WTC11 (cell line): ENCODE measurements around the gene CTSA. TPM values are rescaled to one million over a fixed set of nuclear protein-coding genes. Genes with fewer than 3 reads are reported as not detected.

Experiments used
- ATAC-seq: fragments of 200-7000 bp; cut with Tn5 transposase; 2 replicates; pipeline ENCODE4 v1.10.0; 2021; ENCODE audit warnings: mild to moderate bottlenecking, moderate library complexity
- CTCF ChIA-PET: fragments of 300-600 bp; sonication (Branson Sonifier 250); formaldehyde crosslinking; loops from one replicate; lab custom pipeline; 2021; ENCODE audit warnings: antibody characterized with exemption; lab: Charles Lee
- POLR2A ChIA-PET: fragments of 350-600 bp; sonication (Branson Sonifier 250); formaldehyde crosslinking; loops from one replicate; lab custom pipeline; 2021; ENCODE audit warnings: antibody characterized with exemption; lab: Charles Lee
- DNase-seq: peaks from one replicate; pipeline ENCODE4 v3.0.0; 2021; ENCODE audit warnings: low spot score
- H3K27ac Mint-ChIP-seq: 2 replicates; pipeline ENCODE4 v1.8.0; 2021; ENCODE audit warnings: mixed read lengths
- H3K27me3 Mint-ChIP-seq: 2 replicates; pipeline ENCODE4 v1.8.0; 2021; ENCODE audit warnings: low read depth, mild to moderate bottlenecking, moderate library complexity, mixed read lengths
- H3K36me3 Mint-ChIP-seq: 2 replicates; pipeline ENCODE4 v1.8.0; 2021; ENCODE audit warnings: mixed read lengths
- H3K4me1 Mint-ChIP-seq: 2 replicates; pipeline ENCODE4 v1.8.0; 2022; ENCODE audit warnings: mixed read lengths
- H3K4me3 Mint-ChIP-seq: 2 replicates; pipeline ENCODE4 v1.8.0; 2021; ENCODE audit warnings: mild to moderate bottlenecking, moderate library complexity, mixed read lengths
- H3K9me3 Mint-ChIP-seq: 2 replicates; pipeline ENCODE4 v1.8.0; 2021; ENCODE audit warnings: mixed read lengths
- ATF1 ChIP-seq: sonication (generic); formaldehyde crosslinking; IDR thresholded peaks from 2 replicates; pipeline ENCODE4 v1.8.1; 2023; ENCODE audit warnings: mild to moderate bottlenecking, moderate library complexity, missing genetic modification reagents
- CREB1 ChIP-seq: sonication (generic); formaldehyde crosslinking; IDR thresholded peaks from 2 replicates; pipeline ENCODE4 v1.8.0; 2023; ENCODE audit warnings: mild to moderate bottlenecking, missing genetic modification reagents
- EMX1 ChIP-seq: fragments of 250-450 bp; sonication (Bioruptor Pico); IDR thresholded peaks from 2 replicates; pipeline ENCODE4 v1.8.0; 2021; ENCODE audit warnings: mild to moderate bottlenecking
- FOXP1 ChIP-seq: sonication (generic); formaldehyde crosslinking; IDR thresholded peaks from 2 replicates; pipeline ENCODE4 v1.8.0; 2022; ENCODE audit warnings: missing genetic modification reagents, mild to moderate bottlenecking, moderate library complexity, borderline replicate concordance
- GRHL2 ChIP-seq: fragments of 250-450 bp; sonication (Bioruptor Pico); IDR thresholded peaks from 2 replicates; pipeline ENCODE4 v1.8.0; 2022; ENCODE audit warnings: mild to moderate bottlenecking, moderate library complexity; ENCODE audit not compliant: insufficient replicate concordance, severe bottlenecking
- KAT7 ChIP-seq: sonication (generic); formaldehyde crosslinking; IDR thresholded peaks from 2 replicates; pipeline ENCODE4 v1.8.1; 2023; ENCODE audit warnings: missing genetic modification reagents, mild to moderate bottlenecking, borderline replicate concordance
- ZBTB21 ChIP-seq: sonication (generic); formaldehyde crosslinking; IDR thresholded peaks from 2 replicates; pipeline ENCODE4 v1.8.1; 2023; ENCODE audit warnings: mild to moderate bottlenecking, missing genetic modification reagents, borderline replicate concordance
- ZNF121 ChIP-seq: sonication (generic); formaldehyde crosslinking; IDR thresholded peaks from 2 replicates; pipeline ENCODE4 v1.8.0; 2023; ENCODE audit warnings: missing genetic modification reagents
- ZNF317 ChIP-seq: sonication (generic); formaldehyde crosslinking; IDR thresholded peaks from 2 replicates; pipeline ENCODE4 v1.8.1; 2023; ENCODE audit warnings: low read depth, mild to moderate bottlenecking, moderate library complexity, missing genetic modification reagents, borderline replicate concordance
- total RNA-seq: library from RNA; stranded (reverse); gene quantifications from 3 replicates; pipeline ENCODE4 v1.2.3, GENCODE V29; 2021
- TF ChIP-seq, protein P1 (sequence below): sonication (generic); formaldehyde crosslinking; conservative IDR thresholded peaks from 2 replicates; pipeline ENCODE4 v1.8.1; 2023; ENCODE audit warnings: mild to moderate bottlenecking, low read depth, missing genetic modification reagents, moderate library complexity
- TF ChIP-seq, protein P2 (sequence below): fragments of 250-450 bp; sonication (Bioruptor Pico); IDR thresholded peaks from 2 replicates; pipeline ENCODE4 v1.9.0; 2021; ENCODE audit warnings: mild to moderate bottlenecking
- TF ChIP-seq, protein P3 (sequence below): fragments of 250-450 bp; sonication (Bioruptor Pico); IDR thresholded peaks from 2 replicates; pipeline ENCODE4 v1.9.0; 2021; ENCODE audit warnings: moderate library complexity, mild to moderate bottlenecking, inconsistent platforms, borderline replicate concordance
- TF ChIP-seq, protein P4 (sequence below): fragments of 250-450 bp; sonication (Bioruptor Pico); IDR thresholded peaks from 2 replicates; pipeline ENCODE4 v2.1.2; 2022; ENCODE audit warnings: mild to moderate bottlenecking, moderate library complexity
- TF ChIP-seq, protein P5 (sequence below): sonication (generic); formaldehyde crosslinking; IDR thresholded peaks from 2 replicates; pipeline ENCODE4 v1.8.0; 2022; ENCODE audit warnings: mild to moderate bottlenecking, missing genetic modification reagents
- TF ChIP-seq, protein P6 (sequence below): sonication (generic); formaldehyde crosslinking; IDR thresholded peaks from 2 replicates; pipeline ENCODE4 v1.8.1; 2023; ENCODE audit warnings: mild to moderate bottlenecking, missing genetic modification reagents
- TF ChIP-seq, protein P7 (sequence below): sonication (generic); formaldehyde crosslinking; IDR thresholded peaks from 2 replicates; pipeline ENCODE4 v1.8.0; 2022; ENCODE audit warnings: mild to moderate bottlenecking, missing genetic modification reagents

Gene CTSA
- total RNA-seq, 1 experiment from 2014 or later, result 48.3 TPM

DNA sequence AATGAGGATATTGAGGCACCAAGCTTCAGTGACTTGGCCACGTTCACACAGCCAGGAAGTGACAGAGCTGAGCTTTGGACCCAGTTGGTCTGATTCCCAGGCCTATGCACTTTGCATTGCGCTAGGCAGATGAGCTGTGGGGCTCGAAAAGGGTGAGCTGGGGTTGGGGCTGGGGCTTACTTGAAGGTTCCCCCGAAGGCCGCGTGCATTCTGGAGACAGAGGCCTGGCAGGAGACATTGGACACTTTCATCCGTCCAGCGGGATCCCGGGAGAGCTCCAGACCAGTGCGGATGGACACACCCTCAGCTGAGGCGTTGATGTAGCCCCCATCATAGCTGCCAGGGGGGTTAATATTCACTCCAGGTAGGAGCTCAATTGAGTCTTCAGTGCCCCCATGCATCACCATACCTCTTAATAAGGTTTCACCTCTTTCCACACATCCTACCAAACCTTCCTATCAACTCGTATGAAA lies 18.2 kb downstream of the CTSA start:
- TF ChIP-seq GRHL2 (no peak), ZNF317 (CRISPR knock-in tag) (no peak), EMX1 (CRISPR knock-in tag) (no peak), ATF1 (CRISPR knock-in tag) (no peak), FOXP1 (no peak)
- TF ChIP-seq, protein P1, sequence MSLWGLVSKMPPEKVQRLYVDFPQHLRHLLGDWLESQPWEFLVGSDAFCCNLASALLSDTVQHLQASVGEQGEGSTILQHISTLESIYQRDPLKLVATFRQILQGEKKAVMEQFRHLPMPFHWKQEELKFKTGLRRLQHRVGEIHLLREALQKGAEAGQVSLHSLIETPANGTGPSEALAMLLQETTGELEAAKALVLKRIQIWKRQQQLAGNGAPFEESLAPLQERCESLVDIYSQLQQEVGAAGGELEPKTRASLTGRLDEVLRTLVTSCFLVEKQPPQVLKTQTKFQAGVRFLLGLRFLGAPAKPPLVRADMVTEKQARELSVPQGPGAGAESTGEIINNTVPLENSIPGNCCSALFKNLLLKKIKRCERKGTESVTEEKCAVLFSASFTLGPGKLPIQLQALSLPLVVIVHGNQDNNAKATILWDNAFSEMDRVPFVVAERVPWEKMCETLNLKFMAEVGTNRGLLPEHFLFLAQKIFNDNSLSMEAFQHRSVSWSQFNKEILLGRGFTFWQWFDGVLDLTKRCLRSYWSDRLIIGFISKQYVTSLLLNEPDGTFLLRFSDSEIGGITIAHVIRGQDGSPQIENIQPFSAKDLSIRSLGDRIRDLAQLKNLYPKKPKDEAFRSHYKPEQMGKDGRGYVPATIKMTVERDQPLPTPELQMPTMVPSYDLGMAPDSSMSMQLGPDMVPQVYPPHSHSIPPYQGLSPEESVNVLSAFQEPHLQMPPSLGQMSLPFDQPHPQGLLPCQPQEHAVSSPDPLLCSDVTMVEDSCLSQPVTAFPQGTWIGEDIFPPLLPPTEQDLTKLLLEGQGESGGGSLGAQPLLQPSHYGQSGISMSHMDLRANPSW (CRISPR knock-in tag), result no peak
- TF ChIP-seq, protein P2, sequence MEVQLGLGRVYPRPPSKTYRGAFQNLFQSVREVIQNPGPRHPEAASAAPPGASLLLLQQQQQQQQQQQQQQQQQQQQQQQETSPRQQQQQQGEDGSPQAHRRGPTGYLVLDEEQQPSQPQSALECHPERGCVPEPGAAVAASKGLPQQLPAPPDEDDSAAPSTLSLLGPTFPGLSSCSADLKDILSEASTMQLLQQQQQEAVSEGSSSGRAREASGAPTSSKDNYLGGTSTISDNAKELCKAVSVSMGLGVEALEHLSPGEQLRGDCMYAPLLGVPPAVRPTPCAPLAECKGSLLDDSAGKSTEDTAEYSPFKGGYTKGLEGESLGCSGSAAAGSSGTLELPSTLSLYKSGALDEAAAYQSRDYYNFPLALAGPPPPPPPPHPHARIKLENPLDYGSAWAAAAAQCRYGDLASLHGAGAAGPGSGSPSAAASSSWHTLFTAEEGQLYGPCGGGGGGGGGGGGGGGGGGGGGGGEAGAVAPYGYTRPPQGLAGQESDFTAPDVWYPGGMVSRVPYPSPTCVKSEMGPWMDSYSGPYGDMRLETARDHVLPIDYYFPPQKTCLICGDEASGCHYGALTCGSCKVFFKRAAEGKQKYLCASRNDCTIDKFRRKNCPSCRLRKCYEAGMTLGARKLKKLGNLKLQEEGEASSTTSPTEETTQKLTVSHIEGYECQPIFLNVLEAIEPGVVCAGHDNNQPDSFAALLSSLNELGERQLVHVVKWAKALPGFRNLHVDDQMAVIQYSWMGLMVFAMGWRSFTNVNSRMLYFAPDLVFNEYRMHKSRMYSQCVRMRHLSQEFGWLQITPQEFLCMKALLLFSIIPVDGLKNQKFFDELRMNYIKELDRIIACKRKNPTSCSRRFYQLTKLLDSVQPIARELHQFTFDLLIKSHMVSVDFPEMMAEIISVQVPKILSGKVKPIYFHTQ (CRISPR knock-in tag), result no peak
- TF ChIP-seq, protein P3, sequence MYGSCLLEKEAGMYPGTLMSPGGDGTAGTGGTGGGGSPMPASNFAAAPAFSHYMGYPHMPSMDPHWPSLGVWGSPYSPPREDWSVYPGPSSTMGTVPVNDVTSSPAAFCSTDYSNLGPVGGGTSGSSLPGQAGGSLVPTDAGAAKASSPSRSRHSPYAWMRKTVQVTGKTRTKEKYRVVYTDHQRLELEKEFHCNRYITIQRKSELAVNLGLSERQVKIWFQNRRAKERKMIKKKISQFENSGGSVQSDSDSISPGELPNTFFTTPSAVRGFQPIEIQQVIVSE (CRISPR knock-in tag), result no peak
- CTCF ChIA-PET, result interaction anchor here (0.7 to 1.7 kb wide), 2 partner anchors 111 to 1034 kb away, joined by 3 to 4 read pairs; no protein-coding TSS in a partner anchor
- no peaks in the 10 kb centered on the region for H3K27me3 Mint-ChIP-seq
- no peak overlapping the region for H3K27ac Mint-ChIP-seq
- peaks cover 14% of the 10 kb centered on the region for H3K4me1 Mint-ChIP-seq
- POLR2A ChIA-PET, result interaction anchor here (0.8 to 3.1 kb wide), 4 partner anchors 24 to 590 kb away, joined by 3 to 43 read pairs (median 4); partner anchors contain the start of genes PCIF1 and ZSWIM1
- no peak for DNase-seq
- ATAC-seq, result no peak
- H3K36me3 Mint-ChIP-seq, result peaks cover 43% of the 10 kb centered on the region
- H3K4me3 Mint-ChIP-seq, result no peak overlapping the region
- no peaks in the 10 kb centered on the region for H3K9me3 Mint-ChIP-seq

DNA sequence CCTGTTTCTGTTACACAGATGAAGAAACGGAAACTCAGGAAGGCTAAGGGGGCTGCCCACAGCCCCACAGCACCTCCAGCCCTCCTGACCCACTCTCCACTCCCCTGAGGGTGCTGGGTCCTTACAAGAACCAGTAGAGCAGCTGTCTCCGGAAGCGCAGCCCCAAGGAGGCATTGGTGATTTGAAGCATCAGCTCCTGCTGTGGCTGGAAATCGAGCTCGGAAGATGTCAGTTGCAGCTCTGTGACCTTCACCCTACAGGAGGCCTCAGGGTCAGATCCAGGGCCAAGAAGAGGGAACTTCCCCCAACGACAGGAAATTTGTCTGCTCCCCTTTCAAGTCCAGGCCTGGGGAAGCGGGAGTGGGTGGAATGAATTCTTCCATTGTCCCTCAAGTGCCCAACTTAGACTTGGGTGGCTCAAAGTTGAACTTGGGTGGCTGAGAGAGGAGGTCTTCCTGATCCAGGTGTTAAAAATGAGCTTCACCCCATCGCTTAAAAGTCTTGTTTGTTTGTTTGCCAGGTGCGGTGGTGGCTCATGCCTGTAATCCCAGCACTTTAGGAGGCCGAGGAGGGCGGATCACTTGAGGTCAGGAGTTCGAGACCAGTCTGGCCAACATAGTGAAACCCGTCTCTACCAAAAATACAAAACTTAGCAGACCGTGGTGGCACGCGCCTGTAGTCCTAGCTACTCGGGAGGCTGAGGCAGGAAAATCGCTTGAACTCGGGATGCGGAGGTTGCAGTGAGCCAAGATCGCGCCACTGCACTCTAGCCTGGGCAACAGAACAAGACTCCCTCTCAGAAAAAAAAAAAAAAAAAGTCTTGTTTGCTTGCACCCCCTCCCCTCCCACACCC lies 18.9 kb downstream of the CTSA start:
- H3K4me3 Mint-ChIP-seq, result peak overlapping the region; percentile 85
- no peaks in the 10 kb centered on the region for H3K27me3 Mint-ChIP-seq
- DNase-seq, result no peak
- H3K27ac Mint-ChIP-seq, result no peak overlapping the region
- peaks cover 14% of the 10 kb centered on the region for H3K4me1 Mint-ChIP-seq
- TF ChIP-seq ZBTB21 (CRISPR knock-in tag) (no peak), FOXP1 (no peak), KAT7 (no peak), ZNF121 (CRISPR knock-in tag) (no peak), CREB1 (CRISPR knock-in tag) (no peak)
- TF ChIP-seq, protein P4, sequence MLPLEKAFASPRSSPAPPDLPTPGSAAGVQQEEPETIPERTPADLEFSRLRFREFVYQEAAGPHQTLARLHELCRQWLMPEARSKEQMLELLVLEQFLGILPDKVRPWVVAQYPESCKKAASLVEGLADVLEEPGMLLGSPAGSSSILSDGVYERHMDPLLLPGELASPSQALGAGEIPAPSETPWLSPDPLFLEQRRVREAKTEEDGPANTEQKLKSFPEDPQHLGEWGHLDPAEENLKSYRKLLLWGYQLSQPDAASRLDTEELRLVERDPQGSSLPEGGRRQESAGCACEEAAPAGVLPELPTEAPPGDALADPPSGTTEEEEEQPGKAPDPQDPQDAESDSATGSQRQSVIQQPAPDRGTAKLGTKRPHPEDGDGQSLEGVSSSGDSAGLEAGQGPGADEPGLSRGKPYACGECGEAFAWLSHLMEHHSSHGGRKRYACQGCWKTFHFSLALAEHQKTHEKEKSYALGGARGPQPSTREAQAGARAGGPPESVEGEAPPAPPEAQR (CRISPR knock-in tag), result no peak
- TF ChIP-seq, protein P5, sequence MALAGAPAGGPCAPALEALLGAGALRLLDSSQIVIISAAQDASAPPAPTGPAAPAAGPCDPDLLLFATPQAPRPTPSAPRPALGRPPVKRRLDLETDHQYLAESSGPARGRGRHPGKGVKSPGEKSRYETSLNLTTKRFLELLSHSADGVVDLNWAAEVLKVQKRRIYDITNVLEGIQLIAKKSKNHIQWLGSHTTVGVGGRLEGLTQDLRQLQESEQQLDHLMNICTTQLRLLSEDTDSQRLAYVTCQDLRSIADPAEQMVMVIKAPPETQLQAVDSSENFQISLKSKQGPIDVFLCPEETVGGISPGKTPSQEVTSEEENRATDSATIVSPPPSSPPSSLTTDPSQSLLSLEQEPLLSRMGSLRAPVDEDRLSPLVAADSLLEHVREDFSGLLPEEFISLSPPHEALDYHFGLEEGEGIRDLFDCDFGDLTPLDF (CRISPR knock-in tag), result no peak
- TF ChIP-seq, protein P6, sequence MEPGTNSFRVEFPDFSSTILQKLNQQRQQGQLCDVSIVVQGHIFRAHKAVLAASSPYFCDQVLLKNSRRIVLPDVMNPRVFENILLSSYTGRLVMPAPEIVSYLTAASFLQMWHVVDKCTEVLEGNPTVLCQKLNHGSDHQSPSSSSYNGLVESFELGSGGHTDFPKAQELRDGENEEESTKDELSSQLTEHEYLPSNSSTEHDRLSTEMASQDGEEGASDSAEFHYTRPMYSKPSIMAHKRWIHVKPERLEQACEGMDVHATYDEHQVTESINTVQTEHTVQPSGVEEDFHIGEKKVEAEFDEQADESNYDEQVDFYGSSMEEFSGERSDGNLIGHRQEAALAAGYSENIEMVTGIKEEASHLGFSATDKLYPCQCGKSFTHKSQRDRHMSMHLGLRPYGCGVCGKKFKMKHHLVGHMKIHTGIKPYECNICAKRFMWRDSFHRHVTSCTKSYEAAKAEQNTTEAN, result no peak
- TF ChIP-seq, protein P7, sequence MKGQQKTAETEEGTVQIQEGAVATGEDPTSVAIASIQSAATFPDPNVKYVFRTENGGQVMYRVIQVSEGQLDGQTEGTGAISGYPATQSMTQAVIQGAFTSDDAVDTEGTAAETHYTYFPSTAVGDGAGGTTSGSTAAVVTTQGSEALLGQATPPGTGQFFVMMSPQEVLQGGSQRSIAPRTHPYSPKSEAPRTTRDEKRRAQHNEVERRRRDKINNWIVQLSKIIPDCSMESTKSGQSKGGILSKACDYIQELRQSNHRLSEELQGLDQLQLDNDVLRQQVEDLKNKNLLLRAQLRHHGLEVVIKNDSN (CRISPR knock-in tag), result no peak
- H3K9me3 Mint-ChIP-seq, result no peaks in the 10 kb centered on the region
- ChIA-PET POLR2A (interaction anchor here (0.6 to 3.1 kb wide), 9 partner anchors 9 to 591 kb away, joined by 3 to 43 read pairs (median 4); partner anchors contain the start of genes PCIF1 and ZSWIM1), CTCF (interaction anchor here (0.6 to 2.7 kb wide), 5 partner anchors 20 to 111 kb away, joined by 4 to 13 read pairs (median 4); partner anchors contain the start of genes NEURL2 and PCIF1)
- ATAC-seq, result no peak
- peaks cover 37% of the 10 kb centered on the region for H3K36me3 Mint-ChIP-seq
